SU-DHL-6 (cell line): ENCODE results near the gene OSCP1.

Experiments used
- H2AFZ ChIP-seq: fragments of 200-600 bp; sonication (generic); 2 replicates; pipeline ENCODE4 v1.6.1; 2014; ENCODE audit warnings: low read depth, mild to moderate bottlenecking, moderate library complexity, mixed read lengths, antibody characterized with exemption, low read length; ENCODE audit not compliant: severe bottlenecking
- H3F3A ChIP-seq: fragments of 200-600 bp; shearing (Covaris generic); 2 replicates; pipeline ENCODE4 v1.6.0; 2016; ENCODE audit warnings: antibody characterized with exemption, mild to moderate bottlenecking; ENCODE audit not compliant: insufficient read depth
- H3K27ac ChIP-seq: fragments of 200-600 bp; sonication (generic); 2 replicates; pipeline ENCODE4 v1.5.1; 2016; ENCODE audit warnings: low read depth, mild to moderate bottlenecking, low read length, moderate library complexity, mixed read lengths
- H3K27me3 ChIP-seq: fragments of 200-600 bp; sonication (generic), shearing (Covaris generic); 2 replicates; pipeline ENCODE4 v1.6.0; 2014; ENCODE audit warnings: mild to moderate bottlenecking, low read length
- H3K36me3 ChIP-seq: fragments of 200-600 bp; sonication (generic); 2 replicates; pipeline ENCODE4 v1.6.1; 2014; ENCODE audit warnings: mild to moderate bottlenecking, low read length, mixed read lengths
- H3K4me2 ChIP-seq: fragments of 300-600, 200-600 bp; shearing (Covaris generic), sonication (generic); 2 replicates; pipeline ENCODE4 v1.6.0; 2014; ENCODE audit warnings: low read length, low read depth, mild to moderate bottlenecking; ENCODE audit not compliant: poor library complexity, severe bottlenecking
- H3K4me3 ChIP-seq: fragments of 200-600 bp; sonication (generic); 2 replicates; pipeline ENCODE4 v1.5.1; 2014; ENCODE audit warnings: antibody characterized with exemption, low read length, mild to moderate bottlenecking, mixed read lengths; ENCODE audit not compliant: insufficient read depth, poor library complexity, severe bottlenecking
- H3K79me2 ChIP-seq: fragments of 200-600 bp; sonication (generic); 2 replicates; pipeline ENCODE4 v1.6.1; 2014; ENCODE audit warnings: mild to moderate bottlenecking, low read length, moderate library complexity; ENCODE audit not compliant: insufficient read depth
- H3K9ac ChIP-seq: fragments of 200-600 bp; sonication (generic); 2 replicates; pipeline ENCODE4 v1.7.0; 2014; ENCODE audit warnings: mild to moderate bottlenecking, low read length
- H3K9me2 ChIP-seq: fragments of 200-600 bp; sonication (generic); replicated peaks from 2 replicates; pipeline ENCODE4 v1.6.1; 2014; ENCODE audit warnings: low read length; ENCODE audit not compliant: insufficient read depth
- H3K9me3 ChIP-seq: fragments of 200-600 bp; sonication (generic); 2 replicates; pipeline ENCODE4 v1.6.1; 2014; ENCODE audit warnings: low read length, mixed read lengths; ENCODE audit not compliant: insufficient read depth
- H4K20me1 ChIP-seq: fragments of 200-600 bp; sonication (generic); 2 replicates; pipeline ENCODE4 v1.6.1; 2014; ENCODE audit warnings: low read depth, mild to moderate bottlenecking, antibody characterized with exemption, low read length, moderate library complexity, mixed read lengths
- EZH2phosphoT487 ChIP-seq: fragments of 200-600 bp; sonication (generic), shearing (Covaris generic); conservative IDR thresholded peaks from 2 replicates; pipeline ENCODE4 v1.6.1; 2018; ENCODE audit warnings: mild to moderate bottlenecking, antibody characterized with exemption, low read length, moderate library complexity, mixed read lengths
- TF ChIP-seq, protein P1 (sequence below): fragments of 200-600 bp; sonication (generic); IDR thresholded peaks from one replicate; pipeline ENCODE4 v1.5.1; 2017; ENCODE audit warnings: antibody characterized with exemption, mild to moderate bottlenecking, low read length, moderate library complexity; ENCODE audit not compliant: insufficient read depth, poor library complexity, severe bottlenecking

The OSCP1 gene

DNA sequence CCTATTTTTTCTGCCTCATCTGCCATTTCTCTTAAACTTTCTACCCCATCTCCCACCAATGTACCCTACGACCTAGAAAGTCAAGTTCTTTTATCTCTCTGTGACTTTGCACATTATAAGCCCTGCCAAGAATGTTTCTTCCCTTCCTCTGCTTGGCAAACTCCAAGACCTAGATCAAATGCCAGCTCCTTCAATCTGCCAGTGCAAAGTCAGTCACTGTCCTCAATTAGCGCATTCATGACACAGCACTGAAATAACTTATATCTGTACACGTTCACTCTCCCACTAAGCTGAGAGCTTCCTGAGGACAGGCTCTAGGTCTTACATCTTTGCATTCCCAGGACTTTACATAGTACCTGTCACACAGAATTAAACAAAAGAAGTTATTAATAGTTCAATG is 31.1 kb downstream of the OSCP1 start:
- H3K9ac ChIP-seq: no peak overlapping the region
- no peaks in the 10 kb centered on the region for H3F3A ChIP-seq
- no peak overlapping the region for H2AFZ ChIP-seq
- H3K9me3 ChIP-seq: no peaks in the 10 kb centered on the region
- H3K4me3 ChIP-seq: no peak overlapping the region
- H3K27ac ChIP-seq: no peak overlapping the region
- H3K27me3 ChIP-seq: no peaks in the 10 kb centered on the region
- TF ChIP-seq, protein P1, sequence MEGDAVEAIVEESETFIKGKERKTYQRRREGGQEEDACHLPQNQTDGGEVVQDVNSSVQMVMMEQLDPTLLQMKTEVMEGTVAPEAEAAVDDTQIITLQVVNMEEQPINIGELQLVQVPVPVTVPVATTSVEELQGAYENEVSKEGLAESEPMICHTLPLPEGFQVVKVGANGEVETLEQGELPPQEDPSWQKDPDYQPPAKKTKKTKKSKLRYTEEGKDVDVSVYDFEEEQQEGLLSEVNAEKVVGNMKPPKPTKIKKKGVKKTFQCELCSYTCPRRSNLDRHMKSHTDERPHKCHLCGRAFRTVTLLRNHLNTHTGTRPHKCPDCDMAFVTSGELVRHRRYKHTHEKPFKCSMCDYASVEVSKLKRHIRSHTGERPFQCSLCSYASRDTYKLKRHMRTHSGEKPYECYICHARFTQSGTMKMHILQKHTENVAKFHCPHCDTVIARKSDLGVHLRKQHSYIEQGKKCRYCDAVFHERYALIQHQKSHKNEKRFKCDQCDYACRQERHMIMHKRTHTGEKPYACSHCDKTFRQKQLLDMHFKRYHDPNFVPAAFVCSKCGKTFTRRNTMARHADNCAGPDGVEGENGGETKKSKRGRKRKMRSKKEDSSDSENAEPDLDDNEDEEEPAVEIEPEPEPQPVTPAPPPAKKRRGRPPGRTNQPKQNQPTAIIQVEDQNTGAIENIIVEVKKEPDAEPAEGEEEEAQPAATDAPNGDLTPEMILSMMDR: no peak
- no peak for TF ChIP-seq EZH2phosphoT487
- no peaks in the 10 kb centered on the region for H4K20me1 ChIP-seq
- H3K9me2 ChIP-seq: no peaks in the 10 kb centered on the region
- no peaks in the 10 kb centered on the region for H3K79me2 ChIP-seq
- no peaks in the 10 kb centered on the region for H3K36me3 ChIP-seq
- H3K4me2 ChIP-seq: no peak overlapping the region

DNA sequence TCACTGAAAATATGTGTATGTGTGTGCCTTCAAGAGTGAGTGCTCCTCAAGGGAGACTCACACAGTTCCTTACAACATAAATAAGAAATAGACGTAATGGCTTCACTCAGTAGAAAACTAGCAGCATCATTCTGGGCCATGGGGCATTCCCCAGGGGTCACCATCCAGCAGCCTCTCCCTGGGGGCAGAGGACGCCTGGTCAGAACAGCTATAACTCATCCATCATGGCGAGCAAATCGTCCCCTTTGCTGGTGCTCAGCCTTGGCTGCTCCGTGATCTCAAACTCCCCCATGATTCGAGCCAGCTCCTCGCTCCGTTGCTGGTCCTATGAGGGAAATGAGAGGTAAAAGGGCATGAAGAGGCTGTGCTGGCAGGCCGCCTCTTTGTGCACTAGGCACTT is 32.3 kb downstream of the OSCP1 start:
- no peak overlapping the region for H2AFZ ChIP-seq
- H4K20me1 ChIP-seq: no peaks in the 10 kb centered on the region
- TF ChIP-seq EZH2phosphoT487: no peak
- TF ChIP-seq, protein P1: no peak
- no peak overlapping the region for H3K9ac ChIP-seq
- no peaks in the 10 kb centered on the region for H3F3A ChIP-seq
- H3K27ac ChIP-seq: no peak overlapping the region
- no peaks in the 10 kb centered on the region for H3K79me2 ChIP-seq
- no peak overlapping the region for H3K4me2 ChIP-seq
- H3K27me3 ChIP-seq: no peaks in the 10 kb centered on the region
- H3K36me3 ChIP-seq: no peaks in the 10 kb centered on the region
- H3K9me2 ChIP-seq: no peaks in the 10 kb centered on the region
- H3K4me3 ChIP-seq: no peak overlapping the region
- H3K9me3 ChIP-seq: no peaks in the 10 kb centered on the region

GRCh38 chr1:36415661-36416326 is 34.5 kb downstream of the OSCP1 start:
- no peak for TF ChIP-seq EZH2phosphoT487
- TF ChIP-seq, protein P1: no peak
- no peak overlapping the region for H3K4me3 ChIP-seq

More at GRCh38 chr1:36415661-36416326, 34.5 kb downstream of the OSCP1 start:
- Histone ChIP-seq H3K4me2 (no peak overlapping the region), H3F3A (no peaks in the 10 kb centered on the region), H3K9ac (no peak overlapping the region), H2AFZ (no peak overlapping the region), H3K9me2 (no peaks in the 10 kb centered on the region), H4K20me1 (no peaks in the 10 kb centered on the region), H3K36me3 (no peaks in the 10 kb centered on the region), H3K79me2 (no peaks in the 10 kb centered on the region), H3K27me3 (no peaks in the 10 kb centered on the region), H3K9me3 (no peaks in the 10 kb centered on the region), H3K27ac (no peak overlapping the region)
